Mesothelial cell of epicardium (in vitro differentiated cells): Measurements from ENCODE around the gene ANKS3. TPM values are rescaled to one million over a fixed set of nuclear protein-coding genes. Genes with fewer than 3 reads are reported as not detected.
"Not testable (repeated sequence)": the region's sequence is repeated elsewhere in the genome, so short reads cannot be mapped to it uniquely, and the experiment has no call there.

Source experiments
- DNase-seq, 2 experiments: peaks; one replicate each; pipeline ENCODE4 v3.0.0; 2021; ENCODE audit warnings: low spot score in 2 of 2; ENCODE audit not compliant: unreplicated experiment in 2 of 2
- H3K27ac Mint-ChIP-seq: 2 replicates; pipeline ENCODE4 v1.8.0; 2021; ENCODE audit warnings: mixed read lengths
- H3K27me3 Mint-ChIP-seq: 2 replicates; pipeline ENCODE4 v1.8.0; 2021; ENCODE audit warnings: low read depth, mixed read lengths
- H3K36me3 Mint-ChIP-seq: 2 replicates; pipeline ENCODE4 v1.8.0; 2021; ENCODE audit warnings: mixed read lengths
- H3K4me1 Mint-ChIP-seq: 2 replicates; pipeline ENCODE4 v1.8.0; 2021; ENCODE audit warnings: mixed read lengths
- H3K4me3 Mint-ChIP-seq: 2 replicates; pipeline ENCODE4 v1.8.0; 2021; ENCODE audit warnings: mild to moderate bottlenecking, moderate library complexity, mixed read lengths
- H3K9me3 Mint-ChIP-seq: 2 replicates; pipeline ENCODE4 v1.8.0; 2021; ENCODE audit warnings: mixed read lengths
- total RNA-seq: library from RNA; stranded (reverse); gene quantifications from 3 replicates; pipeline ENCODE4 v1.2.1, GENCODE V29; 2021
- TF ChIP-seq, protein P1 (sequence below): fragments of 200-600 bp; sonication (generic); IDR thresholded peaks from one replicate; pipeline ENCODE4 v1.5.0; 2021; ENCODE audit warnings: antibody characterized with exemption; ENCODE audit not compliant: unreplicated experiment

The ANKS3 gene
- total RNA-seq, 1 donor from 2014 or later = 45.8 TPM

- H3K4me1 Mint-ChIP-seq = no peaks in the 10 kb centered on the region
- DNase-seq = no peak
- H3K9me3 Mint-ChIP-seq = no peaks in the 10 kb centered on the region
- TF ChIP-seq, protein P1, sequence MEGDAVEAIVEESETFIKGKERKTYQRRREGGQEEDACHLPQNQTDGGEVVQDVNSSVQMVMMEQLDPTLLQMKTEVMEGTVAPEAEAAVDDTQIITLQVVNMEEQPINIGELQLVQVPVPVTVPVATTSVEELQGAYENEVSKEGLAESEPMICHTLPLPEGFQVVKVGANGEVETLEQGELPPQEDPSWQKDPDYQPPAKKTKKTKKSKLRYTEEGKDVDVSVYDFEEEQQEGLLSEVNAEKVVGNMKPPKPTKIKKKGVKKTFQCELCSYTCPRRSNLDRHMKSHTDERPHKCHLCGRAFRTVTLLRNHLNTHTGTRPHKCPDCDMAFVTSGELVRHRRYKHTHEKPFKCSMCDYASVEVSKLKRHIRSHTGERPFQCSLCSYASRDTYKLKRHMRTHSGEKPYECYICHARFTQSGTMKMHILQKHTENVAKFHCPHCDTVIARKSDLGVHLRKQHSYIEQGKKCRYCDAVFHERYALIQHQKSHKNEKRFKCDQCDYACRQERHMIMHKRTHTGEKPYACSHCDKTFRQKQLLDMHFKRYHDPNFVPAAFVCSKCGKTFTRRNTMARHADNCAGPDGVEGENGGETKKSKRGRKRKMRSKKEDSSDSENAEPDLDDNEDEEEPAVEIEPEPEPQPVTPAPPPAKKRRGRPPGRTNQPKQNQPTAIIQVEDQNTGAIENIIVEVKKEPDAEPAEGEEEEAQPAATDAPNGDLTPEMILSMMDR = no peak
- peaks cover 5% of the 10 kb centered on the region for H3K36me3 Mint-ChIP-seq
- H3K27me3 Mint-ChIP-seq = peaks cover 2% of the 10 kb centered on the region
- no peak overlapping the region for H3K27ac Mint-ChIP-seq
- H3K4me3 Mint-ChIP-seq = no peak overlapping the region
Measured at GRCh38 chr16:4746991-4747574, 13.0 kb upstream of the ANKS3 start.

DNA sequence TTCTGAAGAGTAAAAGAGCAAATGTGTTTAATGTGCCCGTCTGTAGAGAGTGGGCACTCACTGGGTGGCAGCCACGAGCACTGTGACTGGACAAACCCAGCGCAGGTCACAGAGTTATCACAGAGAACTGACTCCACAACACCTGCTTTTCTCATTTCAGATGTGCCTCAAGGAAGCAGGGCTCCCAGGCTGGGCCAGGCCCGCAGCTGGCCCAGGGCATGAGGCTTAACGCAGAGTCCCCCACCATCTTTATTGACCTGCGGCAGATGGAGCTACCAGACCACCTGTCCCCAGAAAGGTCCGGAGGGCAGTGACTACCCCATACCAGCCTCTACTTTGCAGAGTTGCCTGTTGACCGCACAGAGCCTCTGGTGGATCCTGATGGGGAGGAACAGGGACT, 12.1 kb upstream of the ANKS3 start:
- no peak overlapping the region for H3K4me3 Mint-ChIP-seq

GRCh38 chr16:4745274-4745569, 11.2 kb upstream of the ANKS3 start:
- H3K27me3 Mint-ChIP-seq = peaks cover 2% of the 10 kb centered on the region

More for the DNA sequence above, 12.1 kb upstream of the ANKS3 start:
- Mint-ChIP-seq H3K36me3 (peaks cover 2% of the 10 kb centered on the region), H3K27me3 (peaks cover 2% of the 10 kb centered on the region), H3K27ac (no peak overlapping the region), H3K4me1 (no peaks in the 10 kb centered on the region), H3K9me3 (no peaks in the 10 kb centered on the region)
- DNase-seq = no peak
- TF ChIP-seq, protein P1 = no peak

GRCh38 chr16:4744555-4745273, 10.6 kb upstream of the ANKS3 start:
- H3K27me3 Mint-ChIP-seq = peaks cover 2% of the 10 kb centered on the region
- no peak overlapping the region for H3K27ac Mint-ChIP-seq
- H3K9me3 Mint-ChIP-seq = no peaks in the 10 kb centered on the region
- no peaks in the 10 kb centered on the region for H3K36me3 Mint-ChIP-seq
- H3K4me3 Mint-ChIP-seq = no peak overlapping the region
- H3K4me1 Mint-ChIP-seq = no peaks in the 10 kb centered on the region
- TF ChIP-seq, protein P1 = no peak
- DNase-seq = no peak

More at GRCh38 chr16:4745274-4745569, 11.2 kb upstream of the ANKS3 start:
- H3K4me3 Mint-ChIP-seq = no peak overlapping the region
- no peaks in the 10 kb centered on the region for H3K9me3 Mint-ChIP-seq
- no peaks in the 10 kb centered on the region for H3K36me3 Mint-ChIP-seq
- TF ChIP-seq, protein P1 = no peak
- no peak for DNase-seq
- H3K27ac Mint-ChIP-seq = no peak overlapping the region
- H3K4me1 Mint-ChIP-seq = no peaks in the 10 kb centered on the region

GRCh38 chr16:4743226-4743878, 9.3 kb upstream of the ANKS3 start:
- H3K36me3 Mint-ChIP-seq = no peaks in the 10 kb centered on the region
- DNase-seq = no peak
- H3K4me1 Mint-ChIP-seq = no peaks in the 10 kb centered on the region
- H3K4me3 Mint-ChIP-seq = no peak overlapping the region
- H3K9me3 Mint-ChIP-seq = no peaks in the 10 kb centered on the region
- H3K27ac Mint-ChIP-seq = no peak overlapping the region
- TF ChIP-seq, protein P1 = no peak
- H3K27me3 Mint-ChIP-seq = peaks cover 2% of the 10 kb centered on the region

- not testable (repeated sequence) for H3K36me3 Mint-ChIP-seq, H3K27me3 Mint-ChIP-seq, H3K27ac Mint-ChIP-seq, H3K9me3 Mint-ChIP-seq, DNase-seq, H3K4me1 Mint-ChIP-seq, H3K4me3 Mint-ChIP-seq
Measured at GRCh38 chr16:4738370-4738769, 4.3 kb upstream of the ANKS3 start.
